KG1 (cell line): Measurements from ENCODE around the gene CYLC1.

Source experiments
- DNase-seq: peaks from one replicate; lab custom pipeline; 2025; lab: John Stamatoyannopoulos, UW

CYLC1 gene

GRCh38 chrX:83860846-83861245, at the start of gene CYLC1:
TSS of gene CYLC1 (plus strand) at chrX:83861146. CDS start at chrX:83861183, 37 bp downstream.
- DNase-seq: no peak

DNA sequence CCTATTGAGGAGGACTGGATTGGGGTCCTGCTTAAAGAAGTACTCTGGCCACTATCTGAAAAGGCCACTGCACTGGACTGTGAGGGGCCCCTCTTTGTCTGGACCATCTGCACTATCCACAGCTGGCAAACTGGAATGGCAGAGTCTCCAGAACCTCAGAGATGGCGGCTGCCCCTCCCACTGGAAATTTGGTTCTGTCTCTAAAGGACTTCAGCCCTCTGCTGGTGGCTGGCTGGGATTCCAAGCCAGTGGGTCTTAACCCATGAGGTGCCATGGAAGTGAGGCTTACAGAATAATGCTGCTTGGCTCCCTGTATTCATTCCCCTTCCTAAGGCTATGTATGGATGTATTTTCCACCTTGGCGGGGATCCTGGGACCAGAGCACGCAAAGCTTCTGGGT, 41.6 kb upstream of the CYLC1 start:
- no peak for DNase-seq

GRCh38 chrX:83829874-83830273, 31.1 kb upstream of the CYLC1 start:
- DNase-seq: no peak

- peak; percentile 0 for DNase-seq
These were observed 15.5 kb upstream of the CYLC1 start for GRCh38 chrX:83845397-83845796.

GRCh38 chrX:83847339-83847738, 13.6 kb upstream of the CYLC1 start:
- DNase-seq: no peak

DNA sequence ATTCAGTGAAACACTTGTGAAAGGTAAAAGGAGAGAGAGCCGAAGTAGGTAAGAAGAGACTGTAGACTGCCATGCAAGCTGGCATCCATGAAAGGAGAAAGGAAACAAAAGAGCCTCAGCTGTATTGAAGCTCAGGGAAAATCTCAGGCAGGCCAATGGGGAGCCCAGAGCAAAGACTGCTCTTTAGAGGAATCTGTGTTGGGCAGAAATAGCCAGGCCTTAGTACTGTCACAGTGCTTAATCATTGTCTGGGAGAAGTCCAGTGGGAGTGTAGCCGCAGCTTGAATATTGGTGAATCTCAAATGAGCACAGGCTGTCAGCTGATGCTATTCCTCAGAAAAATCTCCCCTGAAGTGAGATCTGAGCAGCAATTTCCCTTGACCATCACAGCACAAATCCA, 27.6 kb downstream of the CYLC1 start:
- DNase-seq: no peak

DNA sequence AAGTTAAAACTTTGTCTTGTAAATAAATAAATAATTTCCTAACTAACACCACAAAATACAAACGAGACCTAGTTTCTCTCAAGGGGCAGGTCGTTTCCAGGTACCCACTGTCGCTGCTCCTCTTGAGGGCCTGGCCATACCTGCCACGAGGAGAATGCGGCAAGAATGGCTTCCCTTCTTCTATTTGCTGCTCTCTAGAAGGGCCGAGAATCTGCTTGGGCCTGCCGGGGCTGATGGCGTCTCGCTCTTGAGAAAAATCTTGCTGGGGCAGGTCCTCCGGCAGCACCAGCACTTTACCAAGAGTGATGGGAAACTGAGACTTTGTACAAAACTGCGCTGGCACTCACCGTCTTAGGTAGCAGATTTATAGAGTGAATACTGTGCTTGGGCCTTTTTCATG, 31.5 kb downstream of the CYLC1 start:
- DNase-seq: no peak

DNA sequence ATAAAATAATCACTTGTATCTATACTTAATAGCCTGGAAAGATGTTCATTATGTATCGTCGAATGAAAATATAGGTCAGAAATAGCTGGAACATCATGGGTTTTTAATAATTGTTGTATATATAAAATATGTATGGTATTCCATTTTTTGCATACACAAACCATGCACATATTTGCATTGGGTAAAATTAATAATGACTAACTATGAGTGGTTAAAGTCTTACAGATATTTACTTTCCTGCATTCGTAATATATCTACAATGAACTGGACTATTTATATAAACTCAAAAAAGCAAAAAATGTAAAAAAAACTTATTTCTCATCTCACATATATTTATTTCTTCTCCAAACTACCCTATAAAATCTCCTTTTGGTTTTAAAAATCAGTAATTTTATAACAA, 46.0 kb downstream of the CYLC1 start:
- DNase-seq: no peak

- peak; percentile 0 for DNase-seq
These were observed 55.6 kb downstream of the CYLC1 start for GRCh38 chrX:83916525-83916924.

GRCh38 chrX:83934220-83934619, 73.3 kb downstream of the CYLC1 start:
- no peak for DNase-seq
